Neural cell (in vitro differentiated cells): Measurements from ENCODE around the gene DMRTA2. TPM values are rescaled to one million over a fixed set of nuclear protein-coding genes. Genes with fewer than 3 reads are reported as not detected.

Experiments used
- H2AFZ ChIP-seq: fragments of 200-600, 300-800 bp; sonication (generic), shearing (Covaris generic); 2 replicates; pipeline ENCODE4 v1.6.0; 2014; ENCODE audit warnings: low read depth, mild to moderate bottlenecking, antibody characterized with exemption, low read length, moderate library complexity
- H3F3A ChIP-seq: fragments of 200-600 bp; shearing (Covaris generic); 2 replicates; pipeline ENCODE4 v1.6.1; 2016; ENCODE audit warnings: mild to moderate bottlenecking, moderate library complexity, mixed read lengths, antibody characterized with exemption, low read length; ENCODE audit not compliant: insufficient read depth, poor library complexity, severe bottlenecking
- H3K27ac ChIP-seq: fragments of 200-600, 300-800 bp; sonication (generic), shearing (Covaris generic); 2 replicates; pipeline ENCODE4 v1.5.1; 2014; ENCODE audit warnings: mild to moderate bottlenecking, low read length, moderate library complexity
- H3K27me3 ChIP-seq: fragments of 300-800, 200-600 bp; sonication (generic), shearing (Covaris generic); 2 replicates; pipeline ENCODE4 v1.6.0; 2014; ENCODE audit warnings: mild to moderate bottlenecking, low read depth, low read length, moderate library complexity; ENCODE audit not compliant: insufficient read depth
- H3K36me3 ChIP-seq: fragments of 300-800, 200-600 bp; sonication (generic), shearing (Covaris generic); 2 replicates; pipeline ENCODE4 v1.5.1; 2014; ENCODE audit warnings: mild to moderate bottlenecking, antibody characterized with exemption, low read length, moderate library complexity; ENCODE audit not compliant: insufficient read depth
- H3K4me2 ChIP-seq: fragments of 300-800, 200-600 bp; sonication (generic), shearing (Covaris generic); 2 replicates; pipeline ENCODE4 v1.6.0; 2014; ENCODE audit warnings: mild to moderate bottlenecking, low read length
- H3K4me3 ChIP-seq: fragments of 300-800, 200-600 bp; sonication (generic), shearing (Covaris generic); 2 replicates; pipeline ENCODE4 v1.5.1; 2014; ENCODE audit warnings: mild to moderate bottlenecking, low read length, moderate library complexity
- H3K79me2 ChIP-seq: fragments of 200-600 bp; shearing (Covaris generic); replicated peaks from 2 replicates; pipeline ENCODE4 v1.6.0; 2014; ENCODE audit warnings: mild to moderate bottlenecking, low read length, moderate library complexity; ENCODE audit not compliant: insufficient read depth
- H3K9ac ChIP-seq: fragments of 300-800, 200-600 bp; sonication (generic), shearing (Covaris generic); 2 replicates; pipeline ENCODE4 v1.6.1; 2016; ENCODE audit warnings: mild to moderate bottlenecking, low read length, mixed read lengths
- H3K9me2 ChIP-seq: fragments of 200-600 bp; shearing (Covaris generic); 2 replicates; pipeline ENCODE4 v1.6.1; 2016; ENCODE audit warnings: mild to moderate bottlenecking, low read length, mixed read lengths; ENCODE audit not compliant: insufficient read depth
- H3K9me3 ChIP-seq: fragments of 200-600, 300-800 bp; sonication (generic), shearing (Covaris generic); 2 replicates; pipeline ENCODE4 v1.6.1; 2016; ENCODE audit warnings: mild to moderate bottlenecking, mixed run types, low read length, moderate library complexity, mixed read lengths
- H4K20me1 ChIP-seq: fragments of 200-600 bp; shearing (Covaris generic); 2 replicates; pipeline ENCODE4 v1.6.1; 2016; ENCODE audit warnings: mild to moderate bottlenecking, mixed run types; ENCODE audit not compliant: insufficient read depth
- CTCF ChIP-seq: fragments of 450-650 bp; IDR thresholded peaks from 2 replicates; pipeline ENCODE4 v1.5.1; 2014; ENCODE audit warnings: antibody characterized with exemption, mild to moderate bottlenecking, moderate library complexity; ENCODE audit not compliant: poor library complexity, severe bottlenecking
- EP300 ChIP-seq: fragments of 450-650 bp; conservative IDR thresholded peaks from 2 replicates; pipeline ENCODE4 v1.6.1; 2014; ENCODE audit warnings: antibody characterized with exemption, mild to moderate bottlenecking, moderate library complexity; ENCODE audit not compliant: poor library complexity, severe bottlenecking
- EZH2 ChIP-seq: fragments of 200-600, 300-800 bp; shearing (Covaris generic), sonication (generic); IDR thresholded peaks from 2 replicates; pipeline ENCODE4 v1.6.1; 2014; ENCODE audit warnings: antibody characterized with exemption, low read length, borderline replicate concordance, mild to moderate bottlenecking; ENCODE audit not compliant: insufficient read depth, poor library complexity, severe bottlenecking
- MXI1 ChIP-seq: fragments of 450-650 bp; conservative IDR thresholded peaks from 2 replicates; pipeline ENCODE4 v1.6.1; 2014; ENCODE audit warnings: antibody characterized with exemption, mild to moderate bottlenecking; ENCODE audit not compliant: poor library complexity, severe bottlenecking
- POLR2AphosphoS5 ChIP-seq: IDR thresholded peaks from 2 replicates; pipeline ENCODE4 v1.6.1; 2012
- RAD21 ChIP-seq: fragments of 450-650 bp; conservative IDR thresholded peaks from 2 replicates; pipeline ENCODE4 v1.6.1; 2014; ENCODE audit warnings: antibody characterized with exemption, mild to moderate bottlenecking, moderate library complexity
- REST ChIP-seq: IDR thresholded peaks from 2 replicates; pipeline ENCODE4 v1.6.1; 2012; ENCODE audit warnings: borderline replicate concordance
- SMC3 ChIP-seq: fragments of 450-650 bp; conservative IDR thresholded peaks from 2 replicates; pipeline ENCODE4 v1.6.1; 2014; ENCODE audit warnings: antibody characterized with exemption, mild to moderate bottlenecking, moderate library complexity; ENCODE audit not compliant: poor library complexity
- TAF1 ChIP-seq: IDR thresholded peaks from 2 replicates; pipeline ENCODE4 v1.6.1; 2012; ENCODE audit warnings: low read depth
- polyA plus RNA-seq: library from polyadenylated mRNA; depleted of rRNA; stranded (reverse); fragments of >200 nt; gene quantifications from 2 replicates; pipeline ENCODE4 v1.2.3, GENCODE V29; 2014

Gene DMRTA2
- polyA plus RNA-seq, 1 donor from 2014 or later, result 0.22 TPM

GRCh38 chr1:50454911-50455310 is 31.7 kb upstream of the DMRTA2 start:
- Histone ChIP-seq H3K4me2 (no peak overlapping the region), H3K9me3 (no peaks in the 10 kb centered on the region), H3K36me3 (no peaks in the 10 kb centered on the region), H2AFZ (no peak overlapping the region), H3K27ac (no peak overlapping the region), H3F3A (no peaks in the 10 kb centered on the region), H3K9ac (no peak overlapping the region), H3K4me3 (no peak overlapping the region), H3K9me2 (no peaks in the 10 kb centered on the region), H3K79me2 (no peaks in the 10 kb centered on the region), H3K27me3 (no peaks in the 10 kb centered on the region), H4K20me1 (no peaks in the 10 kb centered on the region)
- TF ChIP-seq TAF1 (no peak), MXI1 (no peak), RAD21 (no peak), SMC3 (no peak), EZH2 (no peak), POLR2AphosphoS5 (no peak), REST (no peak), CTCF (no peak), EP300 (no peak)

GRCh38 chr1:50453266-50453665 is 30.0 kb upstream of the DMRTA2 start:
- no peak overlapping the region for H2AFZ ChIP-seq
- H3K4me3 ChIP-seq, result no peak overlapping the region
- no peaks in the 10 kb centered on the region for H4K20me1 ChIP-seq
- H3K9ac ChIP-seq, result no peak overlapping the region
- H3K9me2 ChIP-seq, result no peaks in the 10 kb centered on the region
- no peaks in the 10 kb centered on the region for H3K79me2 ChIP-seq
- H3K36me3 ChIP-seq, result no peaks in the 10 kb centered on the region
- H3F3A ChIP-seq, result no peaks in the 10 kb centered on the region
- no peaks in the 10 kb centered on the region for H3K9me3 ChIP-seq
- no peaks in the 10 kb centered on the region for H3K27me3 ChIP-seq
- TF ChIP-seq SMC3 (no peak), EP300 (no peak), REST (no peak), MXI1 (no peak), CTCF (no peak), TAF1 (no peak), EZH2 (no peak), POLR2AphosphoS5 (no peak), RAD21 (no peak)
- no peak overlapping the region for H3K27ac ChIP-seq
- H3K4me2 ChIP-seq, result no peak overlapping the region
